ENCODE results near the gene GNMT.

DNA sequence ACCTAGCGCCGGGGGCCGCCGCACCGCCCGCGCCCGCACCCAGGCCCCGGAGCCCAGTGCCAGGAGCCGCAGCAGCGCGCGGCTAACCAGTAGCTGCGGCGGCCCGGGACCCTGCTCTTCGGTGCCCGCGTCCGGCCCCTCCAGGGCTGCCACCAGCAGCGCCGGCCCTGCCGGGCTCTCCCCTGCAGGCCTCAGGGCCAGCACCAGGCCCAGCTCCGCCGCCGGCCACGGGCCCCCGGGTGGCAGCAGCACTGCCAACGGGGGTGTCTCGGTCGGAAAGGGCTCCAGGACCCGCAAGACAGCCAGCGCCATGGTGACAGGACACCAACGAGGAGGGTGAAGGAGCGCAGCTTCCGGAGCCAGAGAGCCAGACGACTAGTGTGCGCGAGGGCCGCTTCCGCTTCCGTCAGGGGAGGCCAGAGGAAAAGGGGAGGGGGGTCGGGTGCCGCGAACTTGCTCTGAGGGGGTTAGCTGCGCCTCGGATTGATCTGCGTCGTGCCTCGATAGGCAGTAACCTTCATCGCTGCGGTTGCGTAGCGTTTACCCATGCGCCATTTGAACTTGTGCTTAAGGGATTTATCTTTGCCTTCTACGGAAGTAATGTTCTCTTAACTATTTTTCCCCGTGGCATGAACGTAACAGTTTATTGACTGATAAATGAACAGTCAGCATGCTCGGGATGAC lies 18.4 kb downstream of the GNMT start, which contains the start of gene PEX6:
- TF ChIP-seq TAF1 (IDR thresholded peaks at IDR 0.05; ENCODE audit: borderline replicate concordance, low read depth, low read length) (peak; percentile 87), POLR2A (IDR thresholded peaks at IDR 0.05; ENCODE audit: low read depth, low read length) (peak; percentile 94), EZH2 (IDR thresholded peaks at IDR 0.05; ENCODE audit: borderline replicate concordance, control insufficient read depth, low read depth, low read length) (no peak), POLR2AphosphoS5 (IDR thresholded peaks at IDR 0.05; ENCODE audit: low read length) (peak; percentile 95), RAD21 (IDR thresholded peaks at IDR 0.05; ENCODE audit: insufficient read depth, low read depth, low read length) (no peak), CBFB (IDR thresholded peaks at IDR 0.05; ENCODE audit: low read depth) (peak; percentile 74; the same call in 1 of the 2 replicates)
- TF ChIP-seq, protein P1, sequence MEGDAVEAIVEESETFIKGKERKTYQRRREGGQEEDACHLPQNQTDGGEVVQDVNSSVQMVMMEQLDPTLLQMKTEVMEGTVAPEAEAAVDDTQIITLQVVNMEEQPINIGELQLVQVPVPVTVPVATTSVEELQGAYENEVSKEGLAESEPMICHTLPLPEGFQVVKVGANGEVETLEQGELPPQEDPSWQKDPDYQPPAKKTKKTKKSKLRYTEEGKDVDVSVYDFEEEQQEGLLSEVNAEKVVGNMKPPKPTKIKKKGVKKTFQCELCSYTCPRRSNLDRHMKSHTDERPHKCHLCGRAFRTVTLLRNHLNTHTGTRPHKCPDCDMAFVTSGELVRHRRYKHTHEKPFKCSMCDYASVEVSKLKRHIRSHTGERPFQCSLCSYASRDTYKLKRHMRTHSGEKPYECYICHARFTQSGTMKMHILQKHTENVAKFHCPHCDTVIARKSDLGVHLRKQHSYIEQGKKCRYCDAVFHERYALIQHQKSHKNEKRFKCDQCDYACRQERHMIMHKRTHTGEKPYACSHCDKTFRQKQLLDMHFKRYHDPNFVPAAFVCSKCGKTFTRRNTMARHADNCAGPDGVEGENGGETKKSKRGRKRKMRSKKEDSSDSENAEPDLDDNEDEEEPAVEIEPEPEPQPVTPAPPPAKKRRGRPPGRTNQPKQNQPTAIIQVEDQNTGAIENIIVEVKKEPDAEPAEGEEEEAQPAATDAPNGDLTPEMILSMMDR (IDR thresholded peaks at IDR 0.05 in 2 of 3, conservative IDR thresholded peaks at IDR 0.05 in 1 of 3; ENCODE audit: control insufficient read depth in 2 of 3, extremely low read depth in 1 of 3, insufficient read depth in 1 of 3, low read depth in 3 of 3, low read length in 3 of 3), result no peak
